ENCODE data around the gene PHYKPL. TPM values are rescaled to one million over a fixed set of nuclear protein-coding genes. Genes with fewer than 3 reads are reported as not detected.
A peak's percentile ranks its signal among the peaks of the same experiment; 100 is the strongest.

Gene PHYKPL
- total RNA-seq, 1 experiment from 2014 or later, result 48.8 TPM

- Histone ChIP-seq H3K14ac (ENCODE audit: insufficient read depth, low read length) (no peak overlapping the region; the same call in 1 of the 2 replicates), H3K23ac (ENCODE audit: insufficient read length, low read depth, low read length) (no peak overlapping the region), H3K9ac (ENCODE audit: extremely low read depth, insufficient read length, low read length) (no peak overlapping the region), H3K9me3 (ENCODE audit: control insufficient read depth, low read depth, low read length) (no peaks in the 10 kb centered on the region), H4K8ac (replicated peaks; ENCODE audit: insufficient read length, low read depth, low read length) (no peak overlapping the region), H2AK5ac (ENCODE audit: insufficient read length, low read length) (no peak overlapping the region), H2BK15ac (ENCODE audit: low read depth, low read length) (no peak overlapping the region), H2BK12ac (ENCODE audit: insufficient read length, low read depth, low read length) (no peak overlapping the region), H2BK5ac (ENCODE audit: insufficient read length, low read length) (no peak overlapping the region), H4K91ac (ENCODE audit: insufficient read length, low read depth, low read length) (no peak overlapping the region), H3K79me2 (ENCODE audit: insufficient read depth, low read length) (no peaks in the 10 kb centered on the region), H3K79me1 (ENCODE audit: insufficient read depth, low read depth, low read length, poor library complexity, severe bottlenecking) (no peaks in the 10 kb centered on the region), H3K23me2 (ENCODE audit: insufficient read length, low read depth, low read length, poor library complexity, severe bottlenecking) (peaks cover 4% of the 10 kb centered on the region), H2BK120ac (ENCODE audit: low read depth, low read length, poor library complexity, severe bottlenecking) (no peak overlapping the region), H3K18ac (ENCODE audit: insufficient read length, low read depth, low read length) (no peak overlapping the region), H2AFZ (ENCODE audit: low read length) (no peak overlapping the region), H4K20me1 (ENCODE audit: control insufficient read depth, insufficient read depth, insufficient read length) (peaks cover 2% of the 10 kb centered on the region), H3K56ac (ENCODE audit: insufficient read length, low read depth, low read length) (no peak overlapping the region), H3K27me3 (ENCODE audit: insufficient read depth, low read length) (no peaks in the 10 kb centered on the region), H3K4me1 (ENCODE audit: insufficient read depth, low read length) (no peaks in the 10 kb centered on the region), H3T11ph (ENCODE audit: low read length) (no peak overlapping the region), H3K27ac (ENCODE audit: insufficient read length, low read depth, low read length) (no peak overlapping the region), H2BK20ac (ENCODE audit: low read depth, low read length, poor library complexity, severe bottlenecking) (no peak overlapping the region), H3K4me2 (ENCODE audit: insufficient read depth, insufficient read length, low read length) (no peak overlapping the region), H4K5ac (ENCODE audit: insufficient read length, low read depth, low read length) (no peak overlapping the region), H3K4ac (ENCODE audit: low read depth, low read length) (no peak overlapping the region)
- Mint-ChIP-seq H3K36me3 (ENCODE audit: insufficient read depth in 1 of 3, low read depth in 3 of 3) (no peaks in the 10 kb centered on the region), H3K27me3 (ENCODE audit: low read depth) (peaks cover 9% of the 10 kb centered on the region), H3K9me3 (no peaks in the 10 kb centered on the region; a peak in 2 of 5 replicates), H3K4me1 (peaks cover 6% of the 10 kb centered on the region in 2 experiments), H3K27ac (peak overlapping the region in 2 of 3 experiments; percentile 62 to 95; a peak in 2 of 7 replicates), H3K4me3 (no peak overlapping the region)
- DNase-seq, result no peak
- TF ChIP-seq CTCF (conservative IDR thresholded peaks at IDR 0.05), result no peak
- WGBS (ENCODE audit: extremely low coverage, insufficient read length, low lambda C conversion rate), result no CpG with 5 or more reads among the region's 8 CpGs
These were observed 8.6 kb upstream of the PHYKPL start for GRCh38 chr5:178241231-178241663.
